GM18951 (cell line): Measurements from ENCODE around the gene RGS19.

Experiments
- POLR2A ChIP-seq: IDR thresholded peaks from 4 replicates; pipeline ENCODE4 v1.6.1; 2011; ENCODE audit warnings: mild to moderate bottlenecking; ENCODE audit not compliant: insufficient read length, insufficient read depth; ENCODE audit errors: extremely low read depth
- in situ Hi-C: fragments of 300-500 bp; cut with MboI; formaldehyde crosslinking; loops from one replicate; pipeline ENCODE4 v1.12.0; 2022; ENCODE audit warnings: low sequenced_read_pairs, mixed read lengths, inconsistent platforms; ENCODE audit not compliant: unreplicated experiment

RGS19 gene

DNA sequence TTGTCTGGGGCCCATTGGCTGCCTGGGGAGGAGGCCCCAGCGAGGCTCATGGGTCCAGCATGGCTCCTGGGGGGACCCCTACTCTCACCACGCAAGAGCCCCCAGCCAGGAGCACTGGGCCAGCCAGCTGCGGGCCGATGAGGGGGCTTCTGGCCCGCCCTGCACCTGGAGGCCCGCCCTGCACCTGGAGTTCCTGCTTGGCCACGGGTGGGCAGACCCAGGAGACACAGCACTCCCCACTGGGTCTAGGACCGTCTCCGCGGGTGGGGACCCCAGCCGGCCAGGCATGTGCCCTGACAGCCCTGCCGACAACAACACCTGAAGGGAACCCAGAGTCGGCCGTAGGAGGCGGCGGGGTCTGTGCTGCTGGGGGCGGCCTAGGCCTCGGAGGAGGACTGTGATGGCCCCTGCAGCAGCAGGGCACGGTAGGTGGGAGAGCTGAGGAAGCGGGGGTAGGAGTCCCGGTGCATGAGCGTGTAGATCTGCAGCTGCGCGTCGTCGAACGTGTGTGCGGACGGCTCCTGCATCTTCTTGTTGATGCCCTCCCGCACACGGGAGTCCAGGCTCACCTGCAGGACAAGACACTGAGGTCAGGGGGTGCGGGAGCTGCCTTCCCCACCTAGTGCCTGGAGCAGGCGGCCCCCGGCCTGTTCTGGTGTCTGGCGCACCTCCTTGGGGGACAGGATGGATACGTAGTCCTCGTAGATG lies 5.7 kb downstream of the RGS19 start:
- in situ Hi-C loops, result no loop called here
- TF ChIP-seq POLR2A, result no peak

DNA sequence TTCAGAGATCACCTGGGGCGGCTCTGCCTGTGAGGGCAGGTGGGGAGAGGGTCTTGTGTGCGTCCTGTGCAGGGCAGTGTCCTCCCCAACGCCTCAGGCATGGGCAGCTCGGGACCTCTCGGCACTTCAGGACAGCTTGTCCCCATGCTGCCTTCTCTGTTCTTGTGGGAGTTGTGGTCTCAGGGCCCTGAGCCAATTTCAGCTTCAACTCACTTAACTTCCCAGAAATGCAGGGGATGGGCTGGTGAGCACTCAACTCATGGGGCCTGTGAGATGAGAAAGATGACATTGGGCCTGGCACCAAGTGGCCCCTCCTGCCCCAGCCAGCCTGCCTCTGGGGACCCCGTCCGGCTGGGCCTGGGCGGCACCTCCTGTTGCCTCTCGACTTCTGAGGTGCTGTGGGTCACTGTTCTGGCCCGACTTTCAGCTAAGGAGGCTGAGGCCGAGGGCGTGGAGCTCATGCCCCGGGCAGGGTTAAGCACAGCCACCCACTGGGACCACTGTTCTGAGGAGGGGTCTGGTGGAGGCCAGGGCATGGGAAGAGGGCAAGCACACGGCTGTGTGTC lies 6.7 kb downstream of the RGS19 start:
- no peak for TF ChIP-seq POLR2A
- in situ Hi-C loops, result no loop called here

DNA sequence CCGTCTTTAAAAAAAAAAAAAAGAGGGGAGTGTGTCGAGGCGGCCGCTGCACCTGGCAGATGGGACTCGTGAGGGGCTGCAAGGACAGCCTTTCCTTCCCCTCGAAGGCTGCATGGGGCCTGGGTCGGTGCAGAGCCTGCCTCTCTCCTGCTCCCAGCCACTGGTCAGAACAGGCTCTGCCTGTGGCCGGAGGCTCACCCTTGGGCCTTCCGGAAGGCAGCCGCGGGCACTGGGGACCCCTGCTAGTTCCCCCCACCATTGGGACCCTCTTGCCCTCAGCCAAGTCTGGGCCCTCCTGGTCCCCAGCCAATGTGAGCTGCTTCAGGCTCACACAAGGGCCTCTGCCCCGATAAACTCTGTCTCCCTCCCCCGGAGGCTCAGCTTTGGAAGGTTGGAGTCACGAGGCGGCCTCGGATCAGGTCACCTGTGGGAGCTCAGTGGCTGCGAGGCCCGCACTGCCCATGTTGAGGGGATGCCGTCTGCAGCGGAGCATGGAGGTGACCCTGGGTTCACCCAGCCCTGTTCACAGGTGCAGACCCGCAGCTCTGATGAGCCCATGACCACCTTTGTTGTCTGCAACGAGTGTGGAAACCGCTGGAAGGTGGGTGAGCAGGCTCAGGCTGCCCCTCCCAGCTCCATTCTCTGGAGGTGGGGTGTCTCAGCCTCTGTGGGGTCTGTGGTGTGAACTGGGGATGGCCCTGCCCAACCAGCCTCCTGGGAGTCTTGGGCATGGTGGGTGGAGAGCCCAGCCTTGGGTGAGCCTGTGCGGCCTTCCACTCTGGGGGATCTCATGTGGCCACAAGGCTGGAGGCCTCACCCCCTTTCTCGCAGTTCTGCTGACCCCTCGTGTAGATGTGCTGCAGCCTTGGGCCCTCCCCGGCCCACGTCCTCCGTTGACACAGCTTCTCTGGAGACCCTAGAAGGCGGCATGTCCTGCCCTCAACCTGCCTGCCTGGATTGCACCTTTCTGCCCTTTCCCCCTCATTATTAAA lies 7.7 kb downstream of the RGS19 start:
- in situ Hi-C loops, result no loop called here
- peak; percentile 18 for TF ChIP-seq POLR2A

DNA sequence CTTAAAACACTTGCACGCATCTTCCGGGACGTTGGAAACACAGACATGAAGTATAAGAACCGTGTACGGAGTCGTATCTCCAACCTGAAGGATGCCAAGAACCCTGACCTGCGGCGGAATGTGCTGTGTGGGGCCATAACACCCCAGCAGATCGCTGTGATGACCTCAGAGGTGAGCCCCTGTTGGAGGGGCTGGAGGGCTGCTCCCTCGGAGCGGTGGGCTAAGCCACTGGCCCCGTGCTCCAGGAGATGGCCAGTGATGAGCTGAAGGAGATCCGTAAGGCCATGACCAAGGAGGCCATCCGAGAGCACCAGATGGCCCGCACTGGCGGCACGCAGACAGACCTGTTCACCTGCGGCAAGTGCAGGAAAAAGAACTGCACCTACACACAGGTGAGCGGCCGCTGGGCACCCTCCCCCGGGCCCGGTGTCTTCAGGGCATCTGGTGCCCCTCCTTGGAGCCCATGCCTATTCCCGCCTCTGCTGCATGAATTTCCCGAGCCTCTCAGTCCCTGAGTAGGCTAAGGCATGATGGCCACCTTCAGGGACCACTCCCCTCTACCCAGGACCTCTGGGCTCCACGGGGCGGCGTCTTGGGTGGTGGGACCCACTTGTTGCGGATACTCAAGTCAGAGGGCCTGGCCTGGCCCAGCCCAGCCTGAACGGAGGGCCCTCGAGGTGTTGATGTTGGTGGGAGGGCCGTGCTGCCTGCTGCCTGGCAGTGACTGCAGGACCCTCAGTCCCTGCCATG lies 8.9 kb downstream of the RGS19 start:
- TF ChIP-seq POLR2A, result no peak
- in situ Hi-C loops, result no loop called here

DNA sequence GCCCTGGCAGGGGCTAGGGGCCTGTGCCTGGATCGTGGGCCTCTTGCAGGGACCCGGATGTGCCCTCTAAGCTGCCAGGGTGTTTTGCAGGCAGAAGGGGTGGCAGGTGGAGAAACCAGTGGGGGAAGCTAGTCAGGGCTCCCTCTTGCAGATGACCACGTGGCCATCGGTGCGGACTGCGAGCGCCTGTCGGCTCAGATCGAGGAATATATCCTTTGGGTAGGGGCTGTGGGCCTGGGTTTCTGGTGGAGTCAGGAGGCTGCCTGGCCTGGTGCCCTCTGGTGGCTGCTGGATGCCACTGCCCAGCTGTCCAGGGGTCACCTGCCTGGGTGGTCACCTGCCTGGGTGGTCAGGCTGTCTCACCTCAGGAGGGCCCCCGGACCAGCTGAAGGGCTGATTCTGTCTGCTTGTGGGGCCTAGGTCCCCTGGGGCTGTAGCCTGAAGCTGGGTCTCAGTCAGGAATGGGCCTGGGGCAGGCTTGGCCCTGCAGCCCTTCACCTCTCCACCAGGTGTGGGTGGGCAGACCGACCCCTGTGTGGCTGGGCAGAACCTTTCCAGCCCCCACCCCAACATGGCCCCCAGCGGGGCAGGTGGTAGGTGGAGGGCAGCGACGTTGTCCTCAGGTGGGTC lies 9.6 kb downstream of the RGS19 start:
- TF ChIP-seq POLR2A, result no peak
- in situ Hi-C loops, result no loop called here

DNA sequence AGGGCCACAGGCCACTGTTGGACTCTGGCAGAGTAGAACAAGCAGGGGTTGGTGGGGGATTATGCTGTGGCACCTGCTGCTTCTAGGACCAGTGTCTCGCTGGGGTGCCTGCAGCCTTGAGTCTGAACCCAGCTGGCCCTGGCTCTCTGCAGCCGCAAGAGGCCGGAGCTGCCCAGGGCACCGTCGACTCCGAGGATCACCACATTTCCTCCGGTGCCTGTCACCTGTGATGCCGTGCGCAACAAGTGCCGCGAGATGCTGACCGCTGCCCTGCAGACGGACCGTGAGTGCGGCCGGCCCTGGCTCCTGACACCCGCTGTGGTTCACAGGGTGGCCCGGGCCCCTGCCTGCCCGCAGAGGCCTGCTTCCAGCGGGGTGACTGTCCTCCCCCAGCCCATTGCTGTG lies 10.1 kb downstream of the RGS19 start:
- in situ Hi-C loops, result no loop called here
- no peak for TF ChIP-seq POLR2A

DNA sequence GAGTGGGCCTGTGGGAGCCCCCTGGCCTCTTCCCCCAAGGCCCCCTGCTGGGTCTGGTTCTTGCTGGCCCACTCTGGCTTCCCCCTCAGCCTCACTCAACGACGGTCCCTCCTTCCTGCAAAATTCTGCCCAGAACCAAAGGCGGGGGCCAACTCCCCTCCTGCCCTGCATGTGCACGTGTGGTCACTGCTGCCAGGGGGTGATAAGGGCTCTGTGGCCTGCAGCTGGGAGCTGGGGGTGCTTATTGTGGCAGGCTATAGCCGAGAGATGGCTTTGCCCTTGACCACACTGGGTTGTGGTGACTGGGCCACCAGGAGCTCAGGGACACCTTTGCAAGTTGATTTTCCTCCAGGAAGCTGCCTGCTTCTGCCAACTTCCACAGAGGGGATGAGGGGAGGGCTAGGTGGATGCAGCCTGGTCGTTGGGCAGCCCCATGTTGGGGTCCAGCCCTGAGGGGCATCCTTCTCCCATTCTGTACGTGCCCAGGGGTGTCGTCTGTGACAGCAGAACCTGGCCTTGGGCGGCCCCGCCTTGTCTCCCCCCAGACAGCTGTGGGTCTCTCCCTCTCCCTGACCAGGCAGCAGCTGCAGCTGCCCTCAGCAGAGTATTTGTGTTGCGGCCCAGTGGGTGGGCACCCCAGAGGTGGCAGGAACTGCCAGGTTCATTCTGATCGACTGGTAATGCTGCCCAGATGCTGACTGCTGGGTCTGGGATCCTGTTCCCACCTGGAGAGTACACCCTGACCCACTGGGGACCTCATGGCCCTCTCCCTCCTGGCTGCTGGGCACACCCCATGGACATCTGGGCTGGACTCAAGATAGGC lies 10.7 kb downstream of the RGS19 start:
- no peak for TF ChIP-seq POLR2A
- in situ Hi-C loops, result no loop called here

DNA sequence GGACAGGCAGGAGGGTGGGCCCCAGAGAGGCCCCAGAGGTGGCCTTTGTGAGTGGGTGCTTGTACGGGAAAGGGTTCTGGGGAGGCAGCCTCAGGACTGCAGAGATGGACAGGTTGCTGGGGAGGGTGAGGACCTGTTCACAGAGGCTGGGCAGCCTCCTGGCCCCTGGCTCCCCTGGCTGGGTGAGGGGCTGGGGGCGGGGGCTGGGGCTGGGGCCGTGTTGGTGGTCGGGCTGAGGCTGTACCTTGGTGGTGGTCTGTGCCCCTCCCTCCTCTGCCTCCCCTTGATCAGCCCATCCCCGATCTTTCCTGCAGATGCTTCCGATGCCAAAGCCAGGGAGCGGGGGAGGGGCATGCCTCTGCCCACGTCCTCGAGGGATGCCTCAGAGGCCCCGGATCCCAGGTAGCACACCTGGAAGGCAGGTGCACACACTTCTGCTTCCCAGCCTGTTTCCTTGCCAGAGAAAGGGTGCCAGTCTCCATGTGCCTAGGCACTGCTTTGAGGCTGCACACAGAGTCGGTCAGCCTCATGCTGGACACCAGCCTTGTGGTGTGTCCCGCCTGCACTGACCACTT lies 11.5 kb downstream of the RGS19 start:
- in situ Hi-C loops, result no loop called here
- TF ChIP-seq POLR2A, result no peak

DNA sequence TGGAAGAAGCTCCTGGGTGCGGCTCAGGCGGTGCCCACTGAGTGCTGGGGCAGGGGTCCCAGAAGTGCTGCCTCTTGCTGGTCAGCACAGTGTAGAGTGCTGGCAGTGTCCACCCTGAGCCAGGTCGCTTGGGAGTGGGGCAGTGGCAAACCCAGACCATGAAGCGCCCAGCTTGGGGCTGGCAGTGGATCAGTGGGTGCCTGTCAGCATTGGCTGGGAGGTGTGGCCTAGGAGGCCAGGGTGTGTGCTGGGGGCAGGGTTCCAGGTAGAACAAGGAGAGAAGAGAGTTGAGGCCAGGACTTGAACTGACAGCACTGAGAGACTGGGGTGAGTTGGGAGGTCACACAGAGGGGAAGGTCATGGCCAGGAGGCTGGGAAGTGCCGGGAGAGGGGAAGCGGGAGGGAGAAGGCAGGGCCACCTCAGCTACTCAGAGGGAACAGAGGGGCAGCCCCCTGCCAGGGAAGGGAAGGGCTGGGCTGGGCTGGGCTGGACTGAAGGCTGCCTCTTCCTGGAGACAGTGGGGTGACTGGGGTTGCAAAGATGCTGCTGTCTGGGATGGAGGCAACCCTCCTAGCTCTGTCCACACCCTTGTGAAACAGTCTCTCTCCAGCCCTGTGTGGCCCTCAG lies 12.2 kb downstream of the RGS19 start:
- no peak for TF ChIP-seq POLR2A
- in situ Hi-C loops, result no loop called here

DNA sequence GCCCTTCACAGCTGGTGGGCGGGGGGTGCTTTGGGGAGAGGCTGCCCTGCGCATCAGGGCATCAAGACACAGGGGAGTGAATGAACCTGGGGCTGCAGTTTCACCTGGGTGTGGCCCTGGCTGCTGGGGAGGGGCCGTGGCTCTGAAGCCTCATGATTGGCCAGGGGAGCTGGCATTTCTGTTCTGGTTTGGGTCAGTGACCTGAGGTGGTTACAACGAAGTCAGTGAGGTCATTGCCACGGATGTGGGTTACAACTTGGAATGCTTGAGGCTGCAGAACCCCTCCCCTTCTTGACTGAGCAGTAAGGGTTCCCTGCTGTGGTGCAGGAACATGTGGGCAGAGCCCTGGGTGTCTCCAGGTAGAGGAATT lies 13.4 kb downstream of the RGS19 start:
- peak; percentile 36 for TF ChIP-seq POLR2A
- in situ Hi-C loops, result no loop called here

DNA sequence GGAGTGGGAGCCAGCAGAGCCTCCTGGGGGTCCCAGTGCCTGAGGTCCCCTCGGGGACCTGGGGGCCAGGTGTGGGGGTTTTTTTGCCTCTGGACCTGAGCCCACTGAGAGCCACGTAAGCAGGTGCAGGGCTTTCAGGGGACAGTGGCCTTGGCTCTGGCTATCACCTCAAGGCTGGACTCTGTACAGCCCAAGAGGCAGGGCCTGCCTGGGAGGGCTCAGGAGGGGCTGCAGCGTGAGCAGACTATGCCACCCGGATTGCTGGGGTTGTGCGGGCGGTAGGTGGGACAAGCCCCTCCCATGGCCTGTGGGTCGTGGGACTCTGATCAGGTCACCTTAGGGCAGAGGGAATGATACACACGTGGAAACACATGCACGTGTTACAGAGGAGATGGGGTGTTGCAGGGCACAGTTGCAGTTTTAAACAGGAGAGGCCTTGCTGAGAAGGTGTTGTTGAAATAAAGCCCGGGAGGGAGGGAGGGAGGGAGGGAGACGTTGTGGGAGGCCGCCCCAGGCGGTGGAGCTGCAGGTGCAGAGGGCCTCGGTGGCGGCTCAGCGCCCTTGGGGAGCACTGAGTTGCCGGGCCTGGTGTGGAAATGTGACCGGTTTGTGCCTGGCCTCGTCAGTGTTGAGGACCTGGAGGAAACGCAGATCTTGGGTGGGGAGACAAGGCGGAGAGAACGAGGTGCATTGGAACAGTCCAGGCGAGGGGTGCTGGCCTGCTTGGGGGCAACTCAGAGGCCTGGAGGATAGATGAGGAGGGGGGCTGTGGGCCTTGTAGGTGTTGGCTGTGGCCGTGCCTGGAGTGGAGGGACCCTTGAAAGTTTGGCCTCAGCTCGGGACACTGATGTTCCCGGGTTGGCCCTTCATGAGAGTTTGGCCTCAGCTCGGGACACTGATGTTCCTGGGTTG lies 14.0 kb downstream of the RGS19 start:
- in situ Hi-C loops, result no loop called here
- TF ChIP-seq POLR2A, result no peak
